HUES6 (cell line): ENCODE data around the gene CABP1.
"Not testable (repeated sequence)": the region's sequence is repeated elsewhere in the genome, so short reads cannot be mapped to it uniquely, and the experiment has no call there.

Source experiments
- H3K27ac ChIP-seq: 2 replicates; pipeline ENCODE4 v1.7.0; 2013; ENCODE audit warnings: low read depth, mild to moderate bottlenecking, low read length, inconsistent platforms
- H3K27me3 ChIP-seq: 2 replicates; pipeline ENCODE4 v1.6.1; 2013; ENCODE audit warnings: low read length; ENCODE audit not compliant: control insufficient read depth, insufficient read depth
- H3K36me3 ChIP-seq: 2 replicates; pipeline ENCODE4 v1.6.1; 2013; ENCODE audit warnings: low read length; ENCODE audit not compliant: control insufficient read depth, insufficient read depth
- H3K4me1 ChIP-seq: 2 replicates; pipeline ENCODE4 v1.6.1; 2013; ENCODE audit warnings: low read length; ENCODE audit not compliant: control insufficient read depth, insufficient read depth
- H3K4me3 ChIP-seq: 2 replicates; pipeline ENCODE4 v1.5.1; 2013; ENCODE audit warnings: low read depth, low read length
- H3K9ac ChIP-seq: one replicate; pipeline ENCODE4 v1.6.1; 2013; ENCODE audit warnings: mild to moderate bottlenecking, low read length
- H3K9me3 ChIP-seq: 2 replicates; pipeline ENCODE4 v1.6.1; 2013; ENCODE audit warnings: low read depth, low read length; ENCODE audit not compliant: control insufficient read depth, insufficient read depth

CABP1 gene

DNA sequence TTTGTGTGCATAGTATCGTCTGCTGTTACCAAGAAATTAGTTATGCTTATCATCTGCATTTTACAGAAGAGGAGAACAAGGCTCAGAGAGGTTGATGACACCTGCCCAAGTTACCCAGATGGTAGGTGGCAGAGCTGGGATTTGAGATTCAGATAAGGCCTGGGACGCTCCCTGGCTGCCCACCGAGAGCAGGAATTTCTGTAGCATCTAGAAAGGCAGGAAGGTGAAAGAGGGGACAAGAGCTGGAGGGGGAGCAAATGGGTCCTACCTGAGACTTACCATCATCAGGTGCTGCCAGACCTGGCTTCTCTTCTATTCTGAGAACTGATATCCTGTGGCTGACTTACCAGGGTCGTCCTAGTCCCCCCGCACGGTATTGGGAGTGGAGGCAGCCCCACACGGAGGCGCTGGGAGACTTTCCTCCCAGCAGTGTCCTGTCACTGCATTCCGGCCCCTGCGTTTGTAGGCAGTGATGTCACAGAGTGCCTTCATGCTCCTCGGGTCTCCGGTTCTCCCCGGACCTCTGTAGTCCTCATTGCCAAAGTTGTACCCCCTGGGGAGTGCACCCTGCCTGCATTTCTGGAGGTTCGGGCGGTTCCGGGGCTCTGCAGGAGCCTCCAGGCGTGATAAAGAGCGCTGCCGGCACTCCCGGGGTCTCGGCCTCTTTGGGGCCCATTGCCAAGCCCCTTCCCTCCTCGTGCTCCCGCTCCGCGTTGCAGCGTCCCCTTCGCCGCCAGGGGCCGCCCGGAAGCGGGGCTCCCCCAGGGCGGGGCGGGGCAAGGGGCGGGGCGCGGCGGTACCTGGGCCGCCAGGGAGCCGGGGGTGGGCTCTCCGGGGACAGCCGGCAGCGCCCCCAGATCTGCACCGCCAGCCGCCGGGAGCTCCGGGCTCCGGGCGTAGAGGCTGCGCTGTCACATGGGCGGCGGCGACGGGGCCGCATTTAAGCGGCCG is at the start of gene CABP1:
Gene CABP1 (plus strand): TSS at position 856 of the 951 bp plus-strand sequence. CDS start 60 bp downstream, at position 916.
- H3K9ac ChIP-seq = peak within 1 kb of the TSS; percentile 40

DNA sequence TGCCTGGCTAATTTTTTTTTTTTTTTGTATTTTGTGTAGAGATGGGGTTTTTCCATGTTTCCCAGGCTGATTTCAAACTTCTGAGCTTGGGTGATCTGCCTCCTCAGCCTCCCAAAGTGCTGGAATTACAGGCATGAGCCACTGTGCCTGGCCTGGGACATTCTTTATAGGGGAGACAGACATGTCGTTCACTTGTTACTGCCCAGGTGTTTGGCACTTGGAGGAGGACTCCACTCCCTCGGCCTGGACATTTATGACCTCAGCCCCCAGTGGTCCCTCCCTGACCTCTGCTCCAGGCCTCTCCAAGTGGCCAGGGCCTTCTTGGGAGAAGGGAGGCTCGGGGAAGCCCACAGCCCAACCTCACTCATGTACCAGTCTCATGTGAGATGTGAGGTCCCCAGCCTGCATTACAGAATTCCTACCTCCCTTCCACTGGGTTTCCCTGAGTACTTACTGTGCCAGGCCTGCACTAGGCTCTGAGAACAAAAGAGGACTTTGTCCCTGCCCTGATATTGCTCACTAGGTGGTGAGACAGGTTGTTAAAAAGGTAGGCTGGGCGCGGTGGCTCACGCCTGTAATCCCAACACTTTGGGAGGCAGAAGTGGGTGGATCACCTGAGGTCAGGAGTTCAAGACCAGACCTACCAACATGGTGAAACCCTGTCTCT is 49.6 kb upstream of the CABP1 start:
- H3K9me3 ChIP-seq = no peaks in the 10 kb centered on the region
- H3K27ac ChIP-seq = no peak overlapping the region
- H3K27me3 ChIP-seq = no peaks in the 10 kb centered on the region; the same call in 1 of the 2 replicates
- peaks cover 6% of the 10 kb centered on the region; the same call in 1 of the 2 replicates for H3K4me1 ChIP-seq
- no peaks in the 10 kb centered on the region for H3K36me3 ChIP-seq
- no peak overlapping the region for H3K4me3 ChIP-seq
- no peak overlapping the region for H3K9ac ChIP-seq

More for the DNA sequence above, at the start of gene CABP1:
- Histone ChIP-seq H3K4me3 (peak within 1 kb of the TSS; percentile 59), H3K27ac (no peak within 1 kb of the TSS), H3K36me3 (no peaks in the 10 kb centered on the region), H3K4me1 (peaks cover 10% of the 10 kb centered on the region), H3K27me3 (peaks cover 50% of the 10 kb centered on the region), H3K9me3 (no peaks in the 10 kb centered on the region)

DNA sequence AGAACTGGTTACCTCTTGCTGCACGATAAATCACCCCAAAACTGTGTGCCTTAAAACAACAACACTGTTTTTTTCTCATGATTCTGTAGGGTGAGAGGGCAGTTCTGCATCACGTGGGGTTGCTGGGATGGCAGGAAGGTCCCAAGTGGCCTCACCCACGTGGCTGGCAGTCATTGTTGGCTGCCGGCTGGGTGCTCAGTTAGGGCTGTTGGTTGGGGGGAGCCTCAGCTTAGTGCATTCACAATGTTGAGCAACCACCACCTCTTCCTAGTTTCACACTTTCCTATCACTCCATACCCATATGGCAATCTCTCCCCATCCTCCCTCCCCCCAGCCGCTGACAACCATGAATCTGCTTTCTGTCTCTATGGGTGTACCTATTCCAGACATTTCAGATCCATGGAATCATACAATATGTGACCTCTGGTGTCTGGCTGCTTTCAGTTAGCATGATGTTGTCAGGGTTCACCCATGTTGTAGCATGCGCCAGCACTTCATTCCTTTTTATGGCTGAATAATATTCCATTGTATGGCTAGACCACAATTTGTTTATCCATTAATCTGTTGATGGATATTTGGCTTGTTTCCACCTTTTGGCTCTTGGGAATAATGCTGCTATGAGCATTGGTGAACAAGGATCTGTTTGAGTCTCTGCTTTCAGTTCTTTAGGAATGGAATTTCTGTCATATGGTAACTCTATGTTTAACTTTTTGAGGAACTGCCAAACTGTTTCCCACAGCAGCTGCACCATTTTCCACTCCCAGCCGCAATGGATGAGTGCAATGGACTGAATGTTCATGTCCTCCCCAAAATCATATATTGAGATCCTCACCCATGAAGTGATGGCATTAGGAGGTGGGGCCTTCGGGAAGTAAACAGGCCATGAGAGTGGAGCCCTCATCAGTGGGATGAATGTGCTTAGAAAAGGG is 48.0 kb upstream of the CABP1 start:
- H3K4me3 ChIP-seq = no peak overlapping the region
- no peaks in the 10 kb centered on the region for H3K36me3 ChIP-seq
- H3K9ac ChIP-seq = no peak overlapping the region
- no peaks in the 10 kb centered on the region for H3K27me3 ChIP-seq
- peaks cover 6% of the 10 kb centered on the region; the same call in 1 of the 2 replicates for H3K4me1 ChIP-seq
- H3K9me3 ChIP-seq = no peaks in the 10 kb centered on the region
- no peak overlapping the region for H3K27ac ChIP-seq

DNA sequence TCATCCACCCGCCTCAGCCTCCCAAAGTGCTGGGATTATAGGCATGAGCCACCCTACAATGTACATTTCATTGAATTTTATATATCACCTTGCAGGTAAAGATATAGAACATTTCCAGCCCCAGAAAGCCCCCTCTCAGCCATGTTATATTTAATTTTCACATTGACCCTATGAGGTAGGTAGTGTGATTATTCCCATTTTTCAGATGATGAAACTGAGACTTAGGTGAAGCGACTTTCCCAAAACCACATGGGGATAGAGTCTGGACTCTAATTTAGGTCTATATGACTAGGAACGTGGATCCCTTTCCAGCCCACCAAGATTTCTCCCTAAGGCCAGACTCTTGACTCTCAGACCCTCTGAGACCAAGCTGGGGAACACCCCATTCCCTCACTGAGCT is 43.5 kb upstream of the CABP1 start:
- Histone ChIP-seq H3K36me3 (no peaks in the 10 kb centered on the region), H3K9me3 (no peaks in the 10 kb centered on the region), H3K27ac (no peak overlapping the region), H3K4me1 (peaks cover 26% of the 10 kb centered on the region), H3K9ac (no peak overlapping the region), H3K27me3 (no peaks in the 10 kb centered on the region), H3K4me3 (no peak overlapping the region)

DNA sequence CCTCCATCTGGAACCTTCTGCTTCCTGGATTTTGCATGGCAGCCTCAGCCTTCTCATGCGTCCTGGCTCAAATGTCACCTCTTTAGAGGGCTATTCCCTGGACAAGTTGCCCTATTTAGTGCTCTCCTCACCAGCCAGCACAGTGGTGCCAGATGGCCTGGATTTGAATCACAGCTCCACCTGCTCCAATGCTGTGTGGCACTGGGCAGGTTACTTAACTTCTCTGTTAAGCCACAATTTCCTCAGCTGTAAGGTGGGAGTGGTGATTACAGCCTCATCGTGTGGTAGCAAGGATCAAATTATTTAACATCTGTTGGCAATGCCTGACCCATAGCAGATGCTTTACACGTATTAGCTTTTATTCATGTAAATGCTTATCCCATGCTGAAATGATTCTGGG is 42.6 kb upstream of the CABP1 start:
- H3K27ac ChIP-seq = no peak overlapping the region
- H3K9me3 ChIP-seq = no peaks in the 10 kb centered on the region
- H3K27me3 ChIP-seq = no peaks in the 10 kb centered on the region
- H3K9ac ChIP-seq = no peak overlapping the region
- H3K4me1 ChIP-seq = peaks cover 23% of the 10 kb centered on the region
- H3K4me3 ChIP-seq = no peak overlapping the region
- H3K36me3 ChIP-seq = no peaks in the 10 kb centered on the region

- Histone ChIP-seq H3K9ac (no peak overlapping the region), H3K36me3 (no peaks in the 10 kb centered on the region), H3K4me3 (no peak overlapping the region), H3K27ac (no peak overlapping the region), H3K27me3 (no peaks in the 10 kb centered on the region), H3K4me1 (peaks cover 23% of the 10 kb centered on the region), H3K9me3 (no peaks in the 10 kb centered on the region)
Measured at GRCh38 chr12:120598674-120599463, 41.6 kb upstream of the CABP1 start.

DNA sequence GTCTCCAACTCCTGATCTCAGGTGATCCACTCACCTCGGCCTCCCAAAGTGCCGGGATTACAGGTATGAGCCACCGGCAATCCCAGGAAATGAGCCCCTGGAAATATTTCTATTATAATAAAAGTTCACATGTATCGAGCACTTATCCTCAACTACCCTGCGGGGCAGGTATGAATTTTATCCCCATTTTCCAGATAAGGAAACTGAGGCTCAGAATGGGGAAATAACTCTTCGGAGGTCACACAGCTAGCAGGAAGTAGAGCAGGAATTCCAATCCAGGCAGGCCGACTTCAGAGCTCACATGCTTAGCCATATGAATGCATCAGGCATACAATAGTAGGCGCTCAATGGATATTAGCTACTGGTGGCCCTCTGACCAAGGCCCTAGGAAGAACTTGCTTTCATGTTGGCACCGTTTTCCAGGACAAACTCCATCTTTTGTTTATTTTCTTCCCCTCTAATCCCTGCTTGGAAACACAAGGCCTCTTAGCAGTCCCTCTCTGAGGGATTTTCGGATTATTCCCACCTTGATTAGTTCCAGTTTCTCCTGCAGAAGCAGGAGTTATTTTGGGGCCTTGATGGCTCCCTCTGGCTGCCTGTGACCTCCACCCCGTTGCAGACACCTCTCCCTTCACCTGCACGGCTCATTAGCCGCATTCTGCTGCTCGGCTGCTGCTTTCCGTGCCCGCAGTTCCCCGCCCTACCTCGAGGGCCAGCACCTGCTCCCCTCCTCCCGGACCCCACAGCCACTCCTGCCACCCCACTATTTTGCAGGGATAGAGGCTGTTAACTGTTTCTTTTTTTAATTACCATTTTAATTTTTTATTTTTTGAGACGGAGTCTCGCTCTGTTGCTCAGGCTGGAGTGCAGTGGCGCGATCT is 40.5 kb upstream of the CABP1 start:
- no peaks in the 10 kb centered on the region for H3K27me3 ChIP-seq
- H3K9me3 ChIP-seq = no peaks in the 10 kb centered on the region
- H3K4me1 ChIP-seq = peaks cover 23% of the 10 kb centered on the region
- no peaks in the 10 kb centered on the region for H3K36me3 ChIP-seq
- no peak overlapping the region for H3K27ac ChIP-seq
- H3K4me3 ChIP-seq = no peak overlapping the region
- no peak overlapping the region for H3K9ac ChIP-seq

GRCh38 chr12:120602416-120602815 is 38.0 kb upstream of the CABP1 start:
- H3K9me3 ChIP-seq, H3K9ac ChIP-seq, H3K4me3 ChIP-seq, H3K27me3 ChIP-seq, H3K36me3 ChIP-seq, H3K27ac ChIP-seq: not testable (repeated sequence)
- peaks cover 23% of the 10 kb centered on the region for H3K4me1 ChIP-seq

DNA sequence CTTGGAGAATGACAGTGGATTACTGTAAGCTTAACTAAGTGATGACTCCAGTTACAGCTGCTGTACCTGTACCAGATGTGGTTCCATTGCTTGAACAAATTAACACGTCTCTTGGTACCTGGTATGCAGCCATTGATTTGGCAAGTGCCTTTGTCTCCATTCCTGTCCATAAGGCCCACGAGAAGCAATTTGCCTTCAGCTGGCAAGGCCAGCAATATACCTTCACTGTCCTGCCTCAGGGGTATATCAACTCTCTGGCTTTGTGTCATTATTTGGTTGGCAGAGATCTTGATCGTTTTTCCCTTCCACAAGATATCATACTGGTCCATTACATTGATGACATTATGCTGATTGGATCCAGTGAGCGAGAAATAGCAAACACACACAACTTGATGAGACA is 29.9 kb upstream of the CABP1 start:
- Histone ChIP-seq H3K36me3 (no peaks in the 10 kb centered on the region), H3K4me1 (no peaks in the 10 kb centered on the region), H3K9ac (no peak overlapping the region), H3K27ac (no peak overlapping the region), H3K9me3 (no peaks in the 10 kb centered on the region), H3K4me3 (no peak overlapping the region), H3K27me3 (no peaks in the 10 kb centered on the region)
